BLaER1 treated with 17β-estradiol and CSF1 and Interleukin-3, amounts not matched to agents 10 nM and 100 nM (cell line): Measurements from ENCODE around the gene RHBDL1.

Experiments used
- H3K27ac ChIP-seq, 11 experiments: shearing (Covaris generic); formaldehyde crosslinking; 2 replicates each; pipeline ENCODE4 v1.8.1; 2022
- H3K27me3 ChIP-seq, 11 experiments: shearing (Covaris generic); formaldehyde crosslinking; 2 replicates each; pipeline ENCODE4 v1.8.1; 2022
- H3K36me3 ChIP-seq, 11 experiments: shearing (Covaris generic); formaldehyde crosslinking; 2 replicates each; pipeline ENCODE4 v1.8.1; 2022
- H3K4me1 ChIP-seq, 10 experiments: shearing (Covaris generic); formaldehyde crosslinking; 2 replicates each; pipeline ENCODE4 v1.8.1; 2022
- H3K4me2 ChIP-seq, 11 experiments: shearing (Covaris generic); formaldehyde crosslinking; 2 replicates each; pipeline ENCODE4 v1.8.1; 2022
- H3K4me3 ChIP-seq, 10 experiments: shearing (Covaris generic); formaldehyde crosslinking; 2 replicates each; pipeline ENCODE4 v1.8.1; 2022
- H3K9ac ChIP-seq, 11 experiments: shearing (Covaris generic); formaldehyde crosslinking; 2 replicates each; pipeline ENCODE4 v1.8.1; 2022
- H3K9me3 ChIP-seq, 11 experiments: shearing (Covaris generic); formaldehyde crosslinking; replicated peaks in 1 of 11; 2 replicates each; pipeline ENCODE4 v1.8.1; 2022
- H4K20me1 ChIP-seq, 11 experiments: shearing (Covaris generic); formaldehyde crosslinking; 2 replicates each; pipeline ENCODE4 v1.8.1; 2022
- Cebpa-rat ChIP-seq, 11 experiments: shearing (Covaris generic); IDR thresholded peaks; 2 replicates each; pipeline ENCODE4 v1.8.1; 2022

RHBDL1 gene

GRCh38 chr16:678209-678857, 2.9 kb downstream of the RHBDL1 start:
- Histone ChIP-seq H3K4me3 (no peak overlapping the region), H3K36me3 (peaks cover 31 to 38% (median 34%) of the 10 kb centered on the region in 11 experiments), H3K4me1 (peaks cover 27 to 50% (median 43%) of the 10 kb centered on the region in 10 experiments), H3K4me2 (peak overlapping the region in 5 of 11 experiments; percentile 80 to 95 (median 88); a peak in 7 of 22 replicates), H3K27me3 (peaks cover 12 to 29% (median 17%) of the 10 kb centered on the region in 11 experiments), H3K9me3 (no peaks in the 10 kb centered on the region), H3K27ac (no peak overlapping the region), H3K9ac (peak overlapping the region in 1 of 11 experiments; percentile 62; a peak in 1 of 22 replicates), H4K20me1 (peaks cover 47 to 90% (median 73%) of the 10 kb centered on the region in 11 experiments; a peak in 21 of 22 replicates)
- no peak for TF ChIP-seq Cebpa-rat (IDR thresholded peaks at IDR 0.05)

GRCh38 chr16:678858-679813, 3.7 kb downstream of the RHBDL1 start:
- TF ChIP-seq Cebpa-rat (IDR thresholded peaks at IDR 0.05), result no peak
- Histone ChIP-seq H4K20me1 (peaks cover 39 to 87% (median 71%) of the 10 kb centered on the region in 11 experiments; a peak in 21 of 22 replicates), H3K4me2 (peak overlapping the region; percentile 67 to 95 (median 86)), H3K9ac (peak overlapping the region in 10 of 11 experiments; percentile 27 to 71 (median 60); a peak in 14 of 22 replicates), H3K36me3 (peaks cover 24 to 34% (median 29%) of the 10 kb centered on the region in 11 experiments), H3K27me3 (peaks cover 12 to 26% (median 16%) of the 10 kb centered on the region in 11 experiments), H3K9me3 (no peaks in the 10 kb centered on the region), H3K27ac (peak overlapping the region in 8 of 11 experiments; percentile 32 to 66 (median 40); a peak in 12 of 22 replicates), H3K4me1 (peaks cover 33 to 55% (median 48%) of the 10 kb centered on the region in 10 experiments), H3K4me3 (peak overlapping the region; percentile 50 to 67 (median 56))

GRCh38 chr16:679814-680624, 4.5 kb downstream of the RHBDL1 start, which contains the start of gene STUB1:
TSS of gene STUB1 (plus strand) at chr16:680410. CDS start at chr16:680526, 116 bp downstream.
- peaks cover 30 to 80% (median 62%) of the 10 kb centered on the region in 11 experiments; a peak in 21 of 22 replicates for H4K20me1 ChIP-seq
- peaks cover 39 to 53% (median 47%) of the 10 kb centered on the region in 10 experiments for H3K4me1 ChIP-seq
- H3K27me3 ChIP-seq, result peaks cover 7 to 17% (median 8%) of the 10 kb centered on the region in 11 experiments
- peaks cover 22 to 29% (median 26%) of the 10 kb centered on the region in 11 experiments for H3K36me3 ChIP-seq
- no peaks in the 10 kb centered on the region for H3K9me3 ChIP-seq
- peak within 1 kb of the TSS; percentile 69 to 91 (median 82) for H3K27ac ChIP-seq
- peak within 1 kb of the TSS; percentile 95 to 99 (median 99) for H3K4me2 ChIP-seq
- TF ChIP-seq Cebpa-rat (IDR thresholded peaks at IDR 0.05), result no peak
- H3K9ac ChIP-seq, result peak within 1 kb of the TSS; percentile 87 to 96 (median 91)
- peak within 1 kb of the TSS; percentile 75 to 98 (median 90) for H3K4me3 ChIP-seq

- H3K27me3 ChIP-seq, result peaks cover under 1 to 11% (median 2%) of the 10 kb centered on the region in 11 experiments; a peak in 20 of 22 replicates
- H3K9ac ChIP-seq, result peak overlapping the region; percentile 87 to 96 (median 91)
- peak overlapping the region; percentile 95 to 99 (median 99) for H3K4me2 ChIP-seq
- H4K20me1 ChIP-seq, result peaks cover 26 to 78% (median 56%) of the 10 kb centered on the region in 11 experiments; a peak in 21 of 22 replicates
- no peak for TF ChIP-seq Cebpa-rat (IDR thresholded peaks at IDR 0.05)
- H3K27ac ChIP-seq, result peak overlapping the region; percentile 69 to 91 (median 82)
- H3K4me3 ChIP-seq, result peak overlapping the region; percentile 75 to 98 (median 90)
- H3K9me3 ChIP-seq, result no peaks in the 10 kb centered on the region
- H3K4me1 ChIP-seq, result peaks cover 42 to 53% (median 50%) of the 10 kb centered on the region in 10 experiments
- peaks cover 23 to 34% (median 27%) of the 10 kb centered on the region in 11 experiments for H3K36me3 ChIP-seq
Measured at GRCh38 chr16:680625-680945, 5.1 kb downstream of the RHBDL1 start.

- Histone ChIP-seq H3K27ac (peak overlapping the region; percentile 69 to 91 (median 82); a peak in 21 of 22 replicates), H3K27me3 (peaks cover 0 to 6% (median 0%) of the 10 kb centered on the region in 11 experiments; a peak in 5 of 22 replicates)
Measured at GRCh38 chr16:680967-681745, 5.7 kb downstream of the RHBDL1 start.

GRCh38 chr16:681746-682427, 6.4 kb downstream of the RHBDL1 start:
- Histone ChIP-seq H3K9me3 (no peaks in the 10 kb centered on the region), H3K9ac (peak overlapping the region; percentile 87 to 96 (median 91); a peak in 21 of 22 replicates), H3K27me3 (no peaks in the 10 kb centered on the region; a peak in 2 of 22 replicates), H3K4me3 (peak overlapping the region; percentile 75 to 98 (median 90)), H3K4me2 (peak overlapping the region; percentile 95 to 99 (median 99)), H3K36me3 (peaks cover 28 to 47% (median 33%) of the 10 kb centered on the region in 11 experiments), H4K20me1 (peaks cover 26 to 70% (median 47%) of the 10 kb centered on the region in 11 experiments; a peak in 21 of 22 replicates), H3K4me1 (peaks cover 42 to 64% (median 52%) of the 10 kb centered on the region in 10 experiments), H3K27ac (peak overlapping the region in 2 of 11 experiments; percentile 82; a peak in 4 of 22 replicates)
- TF ChIP-seq Cebpa-rat (IDR thresholded peaks at IDR 0.05), result no peak

More at GRCh38 chr16:680967-681745, 5.7 kb downstream of the RHBDL1 start:
- no peak for TF ChIP-seq Cebpa-rat (IDR thresholded peaks at IDR 0.05)
- peaks cover 26 to 74% (median 54%) of the 10 kb centered on the region in 11 experiments; a peak in 21 of 22 replicates for H4K20me1 ChIP-seq
- H3K4me2 ChIP-seq, result peak overlapping the region; percentile 95 to 99 (median 99)
- H3K4me3 ChIP-seq, result peak overlapping the region; percentile 75 to 98 (median 90)
- peaks cover 42 to 57% (median 51%) of the 10 kb centered on the region in 10 experiments for H3K4me1 ChIP-seq
- peak overlapping the region; percentile 87 to 96 (median 91) for H3K9ac ChIP-seq
- no peaks in the 10 kb centered on the region for H3K9me3 ChIP-seq
- H3K36me3 ChIP-seq, result peaks cover 23 to 39% (median 27%) of the 10 kb centered on the region in 11 experiments
